H9 (cell line): ENCODE data around the gene ABHD17C. TPM values are rescaled to one million over a fixed set of nuclear protein-coding genes. Genes with fewer than 3 reads are reported as not detected.

Source experiments
- DNase-seq: peaks from one replicate; pipeline ENCODE4 v3.0.0-alpha.2; 2017
- H2AFZ ChIP-seq: one replicate; pipeline ENCODE4 v1.6.1; 2013; ENCODE audit warnings: mild to moderate bottlenecking, low read length, control low read depth, moderate library complexity
- H2AK5ac ChIP-seq: 2 replicates; pipeline ENCODE4 v1.6.1; 2013; ENCODE audit warnings: low read length, control low read depth, mixed read lengths; ENCODE audit not compliant: insufficient read length
- H2BK120ac ChIP-seq: one replicate; pipeline ENCODE4 v1.6.1; 2013; ENCODE audit warnings: low read depth, mild to moderate bottlenecking, low read length, control low read depth, inconsistent platforms; ENCODE audit not compliant: poor library complexity, severe bottlenecking
- H2BK12ac ChIP-seq: 2 replicates; pipeline ENCODE4 v1.6.1; 2013; ENCODE audit warnings: low read length, control low read depth, mixed read lengths, low read depth; ENCODE audit not compliant: insufficient read length
- H2BK15ac ChIP-seq: 2 replicates; pipeline ENCODE4 v1.6.1; 2013; ENCODE audit warnings: low read depth, low read length, control low read depth
- H2BK20ac ChIP-seq: one replicate; pipeline ENCODE4 v1.6.1; 2013; ENCODE audit warnings: low read depth, mild to moderate bottlenecking, low read length, control low read depth, inconsistent platforms; ENCODE audit not compliant: poor library complexity, severe bottlenecking
- H2BK5ac ChIP-seq: 2 replicates; pipeline ENCODE4 v1.6.1; 2013; ENCODE audit warnings: low read length, control low read depth, mixed read lengths; ENCODE audit not compliant: insufficient read length
- H3K14ac ChIP-seq: 2 replicates; pipeline ENCODE4 v1.6.1; 2013; ENCODE audit warnings: low read length, control low read depth; ENCODE audit not compliant: insufficient read depth
- H3K18ac ChIP-seq: 2 replicates; pipeline ENCODE4 v1.6.1; 2013; ENCODE audit warnings: low read depth, mild to moderate bottlenecking, mixed read lengths, low read length, control low read depth; ENCODE audit not compliant: insufficient read length
- H3K23ac ChIP-seq: 2 replicates; pipeline ENCODE4 v1.6.1; 2013; ENCODE audit warnings: low read length, control low read depth, mixed read lengths, low read depth; ENCODE audit not compliant: insufficient read length
- H3K23me2 ChIP-seq: 2 replicates; pipeline ENCODE4 v1.6.1; 2013; ENCODE audit warnings: low read depth, mild to moderate bottlenecking, mixed read lengths, low read length, control low read depth; ENCODE audit not compliant: insufficient read length, poor library complexity, severe bottlenecking
- H3K27ac ChIP-seq: 2 replicates; pipeline ENCODE4 v1.5.1; 2013; ENCODE audit warnings: low read length, control low read depth, mixed read lengths, low read depth; ENCODE audit not compliant: insufficient read length
- H3K27me3 ChIP-seq: 2 replicates; pipeline ENCODE4 v1.6.1; 2013; ENCODE audit warnings: low read length, control low read depth, inconsistent platforms; ENCODE audit not compliant: insufficient read depth
- H3K4ac ChIP-seq: 2 replicates; pipeline ENCODE4 v1.6.1; 2013; ENCODE audit warnings: low read depth, mild to moderate bottlenecking, control low read depth, inconsistent platforms, low read length, moderate library complexity
- H3K4me1 ChIP-seq: 2 replicates; pipeline ENCODE4 v1.6.1; 2013; ENCODE audit warnings: low read length, control low read depth, inconsistent platforms; ENCODE audit not compliant: insufficient read depth
- H3K4me2 ChIP-seq: 2 replicates; pipeline ENCODE4 v1.6.1; 2013; ENCODE audit warnings: low read length, control low read depth, mixed read lengths; ENCODE audit not compliant: insufficient read length, insufficient read depth
- H3K56ac ChIP-seq: 2 replicates; pipeline ENCODE4 v1.6.1; 2013; ENCODE audit warnings: low read depth, mild to moderate bottlenecking, mixed read lengths, low read length, control low read depth; ENCODE audit not compliant: insufficient read length
- H3K79me1 ChIP-seq: 2 replicates; pipeline ENCODE4 v1.6.1; 2013; ENCODE audit warnings: low read depth, mild to moderate bottlenecking, moderate library complexity, low read length, control low read depth, inconsistent platforms; ENCODE audit not compliant: insufficient read depth, poor library complexity, severe bottlenecking
- H3K79me2 ChIP-seq: 2 replicates; pipeline ENCODE4 v1.6.1; 2013; ENCODE audit warnings: low read length, control low read depth, inconsistent platforms; ENCODE audit not compliant: insufficient read depth
- H3K9ac ChIP-seq: 2 replicates; pipeline ENCODE4 v1.6.1; 2013; ENCODE audit warnings: low read length, control low read depth, mixed read lengths; ENCODE audit not compliant: insufficient read length; ENCODE audit errors: extremely low read depth
- H3K9me3 ChIP-seq: one replicate; pipeline ENCODE4 v1.6.1; 2013; ENCODE audit warnings: low read depth, low read length, inconsistent platforms; ENCODE audit not compliant: control insufficient read depth
- H3T11ph ChIP-seq: one replicate; pipeline ENCODE4 v1.6.1; 2013; ENCODE audit warnings: mild to moderate bottlenecking, low read length, control low read depth, inconsistent platforms
- H4K20me1 ChIP-seq: one replicate; pipeline ENCODE4 v1.6.1; 2013; ENCODE audit not compliant: control insufficient read depth, insufficient read length, insufficient read depth
- H4K5ac ChIP-seq: 2 replicates; pipeline ENCODE4 v1.6.1; 2013; ENCODE audit warnings: low read depth, mild to moderate bottlenecking, mixed read lengths, low read length, control low read depth; ENCODE audit not compliant: insufficient read length
- H4K8ac ChIP-seq: replicated peaks from 2 replicates; pipeline ENCODE4 v1.6.1; 2013; ENCODE audit warnings: low read length, control low read depth, mixed read lengths, low read depth; ENCODE audit not compliant: insufficient read length
- H4K91ac ChIP-seq: 2 replicates; pipeline ENCODE4 v1.6.1; 2013; ENCODE audit warnings: low read depth, mild to moderate bottlenecking, moderate library complexity, mixed read lengths, low read length, control low read depth; ENCODE audit not compliant: insufficient read length
- H3K27ac Mint-ChIP-seq, 3 experiments: 2 replicates in 2 of 3; 3 replicates in 1 of 3; pipeline ENCODE4 v1.8.0; 2020 to 2021; ENCODE audit warnings: mixed read lengths in 3 of 3, mild to moderate bottlenecking in 1 of 3, moderate library complexity in 1 of 3
- H3K27me3 Mint-ChIP-seq: 2 replicates; pipeline ENCODE4 v1.8.0; 2021; ENCODE audit warnings: low read depth, mild to moderate bottlenecking, moderate library complexity, mixed read lengths
- H3K36me3 Mint-ChIP-seq, 3 experiments: 2 replicates in 2 of 3; 3 replicates in 1 of 3; pipeline ENCODE4 v1.8.0; 2020 to 2021; ENCODE audit warnings: low read depth in 3 of 3, mixed read lengths in 3 of 3; ENCODE audit not compliant: insufficient read depth in 1 of 3
- H3K4me1 Mint-ChIP-seq, 2 experiments: 2 replicates each; pipeline ENCODE4 v1.8.0; 2020; ENCODE audit warnings: mixed read lengths in 2 of 2
- H3K4me3 Mint-ChIP-seq, 2 experiments: 2 replicates in 1 of 2; 3 replicates in 1 of 2; pipeline ENCODE4 v1.8.0; 2020 to 2021; ENCODE audit warnings: mild to moderate bottlenecking in 2 of 2, mixed read lengths in 2 of 2, moderate library complexity in 1 of 2
- H3K9me3 Mint-ChIP-seq, 2 experiments: 2 replicates in 1 of 2; 3 replicates in 1 of 2; pipeline ENCODE4 v1.8.0; 2020; ENCODE audit warnings: mild to moderate bottlenecking in 2 of 2, mixed read lengths in 2 of 2, moderate library complexity in 1 of 2
- total RNA-seq: library from RNA; stranded (reverse); gene quantifications from 2 replicates; pipeline ENCODE4 v1.2.1, GENCODE V29; 2021
- TF ChIP-seq, protein P1 (sequence below): fragments of 200-600 bp; sonication (generic); conservative IDR thresholded peaks from 3 replicates; pipeline ENCODE4 v1.8.0; 2021; ENCODE audit warnings: antibody characterized with exemption, mild to moderate bottlenecking

ABHD17C gene
- total RNA-seq, 1 experiment from 2014 or later: 21.5 TPM

GRCh38 chr15:80660119-80660518 lies 35.0 kb upstream of the ABHD17C start:
- Histone ChIP-seq H3K4ac (no peak overlapping the region), H2BK5ac (no peak overlapping the region), H3K27ac (no peak overlapping the region), H3K4me2 (no peak overlapping the region), H4K91ac (no peak overlapping the region), H3K4me1 (no peaks in the 10 kb centered on the region), H2AK5ac (no peak overlapping the region), H3K27me3 (no peaks in the 10 kb centered on the region), H3K14ac (no peak overlapping the region), H3K56ac (no peak overlapping the region), H4K8ac (no peak overlapping the region), H3K9ac (no peak overlapping the region), H3K79me2 (no peaks in the 10 kb centered on the region), H4K5ac (no peak overlapping the region), H3K23me2 (no peaks in the 10 kb centered on the region), H3K79me1 (no peaks in the 10 kb centered on the region), H2AFZ (no peak overlapping the region), H2BK12ac (no peak overlapping the region), H3K18ac (no peak overlapping the region), H2BK15ac (no peak overlapping the region), H3T11ph (no peak overlapping the region), H3K9me3 (no peaks in the 10 kb centered on the region), H3K23ac (no peak overlapping the region), H2BK20ac (no peak overlapping the region), H4K20me1 (no peaks in the 10 kb centered on the region), H2BK120ac (no peak overlapping the region)
- Mint-ChIP-seq H3K27me3 (no peaks in the 10 kb centered on the region; the same call in 1 of the 2 replicates), H3K9me3 (no peaks in the 10 kb centered on the region), H3K27ac (no peak overlapping the region), H3K4me1 (peaks cover 9 to 11% of the 10 kb centered on the region in 2 experiments; a peak in 3 of 4 replicates), H3K36me3 (no peaks in the 10 kb centered on the region; a peak in 1 of 7 replicates), H3K4me3 (no peak overlapping the region)
- TF ChIP-seq, protein P1, sequence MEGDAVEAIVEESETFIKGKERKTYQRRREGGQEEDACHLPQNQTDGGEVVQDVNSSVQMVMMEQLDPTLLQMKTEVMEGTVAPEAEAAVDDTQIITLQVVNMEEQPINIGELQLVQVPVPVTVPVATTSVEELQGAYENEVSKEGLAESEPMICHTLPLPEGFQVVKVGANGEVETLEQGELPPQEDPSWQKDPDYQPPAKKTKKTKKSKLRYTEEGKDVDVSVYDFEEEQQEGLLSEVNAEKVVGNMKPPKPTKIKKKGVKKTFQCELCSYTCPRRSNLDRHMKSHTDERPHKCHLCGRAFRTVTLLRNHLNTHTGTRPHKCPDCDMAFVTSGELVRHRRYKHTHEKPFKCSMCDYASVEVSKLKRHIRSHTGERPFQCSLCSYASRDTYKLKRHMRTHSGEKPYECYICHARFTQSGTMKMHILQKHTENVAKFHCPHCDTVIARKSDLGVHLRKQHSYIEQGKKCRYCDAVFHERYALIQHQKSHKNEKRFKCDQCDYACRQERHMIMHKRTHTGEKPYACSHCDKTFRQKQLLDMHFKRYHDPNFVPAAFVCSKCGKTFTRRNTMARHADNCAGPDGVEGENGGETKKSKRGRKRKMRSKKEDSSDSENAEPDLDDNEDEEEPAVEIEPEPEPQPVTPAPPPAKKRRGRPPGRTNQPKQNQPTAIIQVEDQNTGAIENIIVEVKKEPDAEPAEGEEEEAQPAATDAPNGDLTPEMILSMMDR: peak; percentile 68
- DNase-seq: peak; percentile 51
